Measurements from ENCODE around the gene ZNF772. TPM values are rescaled to one million over a fixed set of nuclear protein-coding genes. Genes with fewer than 3 reads are reported as not detected.

ZNF772 gene
- total RNA-seq = 9.1 and 11.4 TPM in 2 replicates

DNA sequence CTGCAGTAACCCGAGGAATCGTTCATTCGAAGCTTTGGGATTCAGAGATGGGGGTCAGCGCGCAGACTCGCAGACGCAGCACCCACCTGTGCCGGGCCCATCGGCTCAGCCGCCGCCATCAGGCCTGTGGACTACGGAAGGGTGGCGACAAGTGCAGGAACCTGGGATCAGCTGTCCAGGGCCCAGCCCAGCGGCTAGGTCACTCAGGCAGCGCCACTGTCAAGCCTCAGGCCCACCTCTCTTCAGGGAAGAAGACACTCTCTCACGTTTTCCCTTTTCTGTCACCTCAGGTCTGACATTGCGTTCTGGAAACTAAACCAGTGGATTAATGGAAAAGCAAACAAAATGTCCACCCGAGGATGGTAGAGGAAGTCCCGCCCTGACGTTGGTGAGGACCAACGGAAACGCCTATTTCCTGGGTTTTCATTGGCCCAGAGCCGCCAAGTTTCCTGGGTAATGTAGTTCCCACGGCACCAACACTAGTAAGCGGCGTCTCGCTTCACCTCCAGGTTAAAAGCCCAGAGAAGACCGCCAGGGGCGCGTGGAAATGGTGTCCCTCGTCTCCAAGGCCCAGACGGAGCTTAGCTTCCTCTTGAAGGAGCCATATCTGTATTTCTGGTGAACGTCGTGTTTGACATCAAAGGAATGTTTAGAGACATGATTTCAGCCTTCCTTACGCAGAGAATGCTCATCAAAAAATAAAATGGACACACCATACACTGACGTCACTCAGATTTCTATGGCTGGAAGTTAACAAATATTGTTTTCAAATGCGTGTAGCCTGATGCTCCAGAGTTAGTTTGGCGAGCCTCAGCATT is at the start of gene ZNF772:
Gene ZNF772 (minus strand): TSS at position 376 of the 818 bp plus-strand sequence. CDS start 257 bp downstream, at position 119.

DNA sequence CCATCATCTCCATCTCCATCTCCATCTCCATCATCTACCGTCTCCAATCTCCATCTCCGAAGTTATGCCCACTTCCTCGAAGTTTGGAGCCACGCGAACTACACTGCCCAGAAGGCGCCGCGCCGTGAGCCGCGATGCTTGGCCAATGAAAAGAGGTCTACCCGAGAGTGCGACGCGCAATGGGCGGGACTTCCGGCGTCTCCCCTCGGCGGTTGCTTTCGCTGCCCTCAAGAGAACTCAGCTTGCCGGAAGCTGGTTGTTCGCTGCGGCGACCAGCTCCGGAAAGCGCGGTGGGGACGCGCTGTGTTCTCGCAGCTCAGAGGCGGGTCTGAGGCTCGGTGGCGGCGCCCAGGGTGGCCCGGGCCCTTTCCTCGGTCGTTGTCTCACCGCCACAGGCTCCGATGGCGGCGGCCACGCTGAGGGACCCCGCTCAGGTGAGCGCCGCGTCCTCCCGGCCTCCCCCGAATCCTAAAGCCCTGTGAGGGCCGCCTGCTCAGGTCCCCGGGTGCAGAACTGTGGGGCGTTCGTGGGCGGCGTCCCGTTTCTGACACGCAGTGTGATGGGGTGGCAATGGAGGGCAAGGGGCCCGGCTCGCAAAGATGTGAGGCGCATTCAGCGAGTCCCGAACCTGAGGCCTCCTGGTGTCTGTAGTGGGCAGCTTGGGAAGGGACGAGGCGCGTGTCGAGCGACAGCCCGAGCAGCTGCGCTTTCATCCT is 22.5 kb upstream of the ZNF772 start, which contains the start of gene ZNF773:
Gene ZNF773 (plus strand): TSS at position 259 of the 716 bp plus-strand sequence. CDS start 143 bp downstream, at position 402.

DNA sequence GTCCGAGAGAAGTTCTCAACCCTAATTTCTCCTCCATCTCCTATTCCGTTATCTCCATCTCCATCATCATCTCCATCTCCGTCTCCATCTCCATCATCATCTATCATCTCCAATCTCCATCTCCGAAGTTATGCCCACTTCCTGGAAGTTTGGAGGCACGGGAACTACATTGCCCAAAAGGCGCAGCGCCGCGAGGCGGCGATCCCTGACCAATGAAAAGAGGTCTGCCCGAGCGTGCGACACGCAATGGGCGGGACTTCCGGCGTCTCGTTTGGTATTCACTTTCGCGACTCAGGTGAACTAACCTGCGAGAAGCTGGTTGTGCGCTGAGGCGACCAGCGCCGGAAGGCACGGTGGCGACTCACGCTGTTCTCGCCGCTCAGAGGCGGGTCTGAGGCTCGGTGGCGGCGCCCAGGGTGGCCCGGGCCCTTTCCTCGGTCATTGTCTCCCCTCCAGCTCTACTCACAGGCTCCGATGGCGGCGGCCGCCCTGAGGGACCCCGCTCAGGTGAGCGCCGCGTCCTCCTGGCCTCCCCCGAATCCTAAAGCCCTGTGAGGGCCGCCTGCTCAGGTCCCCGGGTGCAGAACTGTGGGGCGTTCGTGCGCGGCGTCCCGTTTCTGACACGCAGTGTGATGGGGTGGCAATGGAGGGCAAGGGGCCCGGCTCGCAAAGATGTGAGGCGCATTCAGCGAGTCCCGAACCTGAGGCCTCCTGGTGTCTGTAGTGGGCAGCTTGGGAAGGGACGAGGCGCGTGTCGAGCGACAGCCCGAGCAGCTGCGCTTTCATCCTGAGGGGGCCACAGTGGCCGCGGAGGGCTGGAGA is 10.3 kb upstream of the ZNF772 start, which contains the start of gene ZNF419:
Gene ZNF419 (plus strand): TSS at position 274 of the 822 bp plus-strand sequence. CDS start 201 bp downstream, at position 475.

DNA sequence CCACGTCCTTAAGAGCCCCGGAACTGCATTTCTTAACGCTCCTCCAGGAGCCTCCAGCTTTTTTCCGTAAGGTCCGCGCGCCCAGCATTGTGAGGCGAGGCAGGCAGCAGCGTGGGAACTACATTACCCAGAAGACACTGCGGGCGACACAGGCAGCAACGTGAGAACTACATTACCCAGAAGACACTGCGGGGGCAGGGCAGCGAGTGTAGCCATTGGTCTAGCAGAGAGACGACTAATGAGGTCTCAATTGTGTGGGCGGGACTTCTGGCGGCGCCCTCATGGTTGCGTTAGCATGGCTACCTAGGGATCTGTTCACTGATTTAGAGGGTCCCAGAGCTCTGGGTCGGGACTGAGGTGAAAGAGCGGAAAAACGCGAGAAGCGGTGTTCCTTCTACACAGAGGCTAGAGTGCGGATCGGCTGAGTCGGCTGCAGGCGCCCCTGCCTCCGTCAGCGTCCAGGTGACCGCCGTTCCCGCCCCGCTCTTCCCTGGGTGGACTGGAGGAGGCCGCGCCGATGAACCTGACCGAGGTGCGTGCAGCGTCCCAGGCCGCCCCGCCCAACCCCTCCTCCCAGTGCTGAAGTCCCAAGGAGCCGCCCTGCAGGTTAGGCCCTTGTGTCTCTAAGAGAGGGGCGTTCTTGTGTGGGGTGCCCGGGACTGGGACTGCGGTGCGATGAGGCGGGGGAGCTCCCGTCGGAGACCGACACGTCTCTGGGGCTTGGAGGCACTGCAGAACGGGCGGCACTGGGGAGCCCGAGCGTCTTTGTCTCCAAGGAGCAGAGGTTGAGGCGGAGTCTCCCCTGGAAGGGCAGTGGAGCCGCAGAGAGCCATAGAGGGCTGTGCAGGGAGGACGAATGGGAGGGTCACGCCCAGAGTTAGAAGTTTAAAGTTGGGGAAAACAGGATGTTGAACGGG is 42.0 kb downstream of the ZNF772 start, which contains the start of gene ZNF749:
Gene ZNF749 (plus strand): TSS at position 264 of the 917 bp plus-strand sequence. CDS start 254 bp downstream, at position 518.

Other genes starting within 250 kb of the ZNF772 start
- gene AURKC, start 246.5 kb downstream of the ZNF772 start, total RNA-seq = 1.4 and 6.9 TPM in 2 replicates
- gene ZNF805, start 236.9 kb downstream of the ZNF772 start, total RNA-seq = 7.3 and 13.3 TPM in 2 replicates
- 29.3 and 55.3 TPM in 2 replicates for gene ZNF460, start 197.1 kb downstream of the ZNF772 start, total RNA-seq
- gene ZNF543, start 157.1 kb downstream of the ZNF772 start, total RNA-seq = 5.3 and 8.2 TPM in 2 replicates
- gene ZNF304, start 126.3 kb downstream of the ZNF772 start, total RNA-seq = 4.9 and 13.0 TPM in 2 replicates
- 18.5 and 37.4 TPM in 2 replicates for gene TRAPPC2B, start 114.0 kb downstream of the ZNF772 start, total RNA-seq
- 0.78 and 3.0 TPM in 2 replicates for gene ZNF547, start 114.0 kb downstream of the ZNF772 start, total RNA-seq
- 6.1 and 9.8 TPM in 2 replicates for gene ZNF548, start 87.7 kb downstream of the ZNF772 start, total RNA-seq
- 3.2 and 9.5 TPM in 2 replicates for gene ZNF17, start 66.4 kb downstream of the ZNF772 start, total RNA-seq
- gene ZNF749, start 42.2 kb downstream of the ZNF772 start, total RNA-seq = 6.9 and 7.2 TPM in 2 replicates
- 0.13 and 1.9 TPM in 2 replicates for gene VN1R1, start 20.4 kb downstream of the ZNF772 start, total RNA-seq
- 14.4 and 14.5 TPM in 2 replicates for gene ZNF419, start 10.2 kb upstream of the ZNF772 start, total RNA-seq
- 8.0 and 42.8 TPM in 2 replicates for gene ZNF773, start 22.4 kb upstream of the ZNF772 start, total RNA-seq
- gene ZNF549, start 49.8 kb upstream of the ZNF772 start, total RNA-seq = 3.7 and 4.1 TPM in 2 replicates
- gene ZNF550, start 82.3 kb upstream of the ZNF772 start, total RNA-seq = 4.0 and 8.1 TPM in 2 replicates
- 3.9 and 5.4 TPM in 2 replicates for gene ZNF416, start 101.3 kb upstream of the ZNF772 start, total RNA-seq
- 7.1 and 9.8 TPM in 2 replicates for gene ZIK1, start 106.6 kb upstream of the ZNF772 start, total RNA-seq
- gene ZNF530, start 122.3 kb upstream of the ZNF772 start, total RNA-seq = 1.8 and 4.3 TPM in 2 replicates
- 16.9 and 32.7 TPM in 2 replicates for gene ZNF134, start 136.7 kb upstream of the ZNF772 start, total RNA-seq
- gene ZNF211, start 155.6 kb upstream of the ZNF772 start, total RNA-seq = 6.7 and 11.2 TPM in 2 replicates
- not detected in 2 replicates for gene ZSCAN4, start 191.4 kb upstream of the ZNF772 start, total RNA-seq
- gene ZNF551, start 204.4 kb upstream of the ZNF772 start, total RNA-seq = 8.3 and 18.8 TPM in 2 replicates
- 1.3 and 9.0 TPM in 2 replicates for gene ZNF154, start 231.6 kb upstream of the ZNF772 start, total RNA-seq

Measured in epithelial cell of alveolus of lung (primary cell).